Sigmoid colon (tissue), 4 donors: Measurements from ENCODE around the gene GOLGA7B.

ENCODE experiments used
- CTCF ChIP-seq, 4 experiments: fragments of 450-650 bp in 3 of 4; fragments of 200-600 bp in 1 of 4; IDR thresholded peaks; one replicate each; pipeline ENCODE4 v1.5.1; 2016 to 2019; ENCODE audit warnings: antibody characterized with exemption in 4 of 4, mild to moderate bottlenecking in 3 of 4, moderate library complexity in 2 of 4
- EP300 ChIP-seq, 4 donors: sonication (generic); formaldehyde crosslinking; IDR thresholded peaks; one replicate each; pipeline ENCODE4 v1.6.1; 2017; ENCODE audit warnings: antibody characterized with exemption in 4 of 4

GRCh38 chr10:97907830-97908229 lies 58.2 kb downstream of the GOLGA7B start:
- TF ChIP-seq CTCF (IDR thresholded peaks at IDR 0.05) (no peak), EP300 (IDR thresholded peaks at IDR 0.05) (no peak)
